Measurements from ENCODE around the gene RNMT.
"Not testable (repeated sequence)": the region's sequence is repeated elsewhere in the genome, so short reads cannot be mapped to it uniquely, and the experiment has no call there.

The RNMT gene

GRCh38 chr18:13712400-13713131, 13.9 kb upstream of the RNMT start:
- DNase-seq (ENCODE audit: low read depth in 1 of 2, low spot score in 1 of 2) = no peak
- TF ChIP-seq JUND (IDR thresholded peaks at IDR 0.05; ENCODE audit: low read depth) = no peak
- in situ Hi-C loops (cut with HindIII; ENCODE audit: low pct_unique_long_range_greater_than_20kb, low sequenced_read_pairs) = no loop called here

GRCh38 chr18:13713455-13714055, 12.9 kb upstream of the RNMT start:
- TF ChIP-seq JUND (IDR thresholded peaks at IDR 0.05; ENCODE audit: low read depth) = no peak
- in situ Hi-C loops (cut with HindIII; ENCODE audit: low pct_unique_long_range_greater_than_20kb, low sequenced_read_pairs) = no loop called here
- no peak for DNase-seq (ENCODE audit: low read depth in 1 of 2, low spot score in 1 of 2)

- in situ Hi-C loops (cut with HindIII; ENCODE audit: low pct_unique_long_range_greater_than_20kb, low sequenced_read_pairs) = no loop called here
- no peak for DNase-seq (ENCODE audit: low read depth in 1 of 2, low spot score in 1 of 2)
- TF ChIP-seq JUND (IDR thresholded peaks at IDR 0.05; ENCODE audit: low read depth) = no peak
These were observed 11.1 kb upstream of the RNMT start for GRCh38 chr18:13715330-13715729.

- TF ChIP-seq JUND (IDR thresholded peaks at IDR 0.05; ENCODE audit: low read depth) = no peak
- DNase-seq (ENCODE audit: low read depth in 1 of 2, low spot score in 1 of 2) = no peak
These were observed 9.6 kb upstream of the RNMT start for GRCh38 chr18:13716916-13717315.

GRCh38 chr18:13720123-13720522, 6.3 kb upstream of the RNMT start:
- TF ChIP-seq JUND (IDR thresholded peaks at IDR 0.05; ENCODE audit: low read depth) = no peak
- in situ Hi-C loops (cut with HindIII; ENCODE audit: low pct_unique_long_range_greater_than_20kb, low sequenced_read_pairs) = no loop called here
- DNase-seq (ENCODE audit: low read depth in 1 of 2, low spot score in 1 of 2) = no peak

More at GRCh38 chr18:13716916-13717315, 9.6 kb upstream of the RNMT start:
- in situ Hi-C loops (cut with HindIII; ENCODE audit: low pct_unique_long_range_greater_than_20kb, low sequenced_read_pairs) = no loop called here

- TF ChIP-seq JUND (IDR thresholded peaks at IDR 0.05; ENCODE audit: low read depth) = no peak
- in situ Hi-C loops (cut with HindIII; ENCODE audit: low pct_unique_long_range_greater_than_20kb, low sequenced_read_pairs) = no loop called here
- no peak for DNase-seq (ENCODE audit: low read depth in 1 of 2, low spot score in 1 of 2)
These were observed 5.6 kb upstream of the RNMT start for GRCh38 chr18:13720847-13721246.

GRCh38 chr18:13725566-13726231, 774 bp upstream of the RNMT start:
- no peak for DNase-seq (ENCODE audit: low read depth in 1 of 2, low spot score in 1 of 2)
- no peak for TF ChIP-seq JUND (IDR thresholded peaks at IDR 0.05; ENCODE audit: low read depth)
- in situ Hi-C loops (cut with HindIII; ENCODE audit: low pct_unique_long_range_greater_than_20kb, low sequenced_read_pairs) = no loop called here

GRCh38 chr18:13726972-13727331, 479 bp downstream of the RNMT start:
- TF ChIP-seq JUND (IDR thresholded peaks at IDR 0.05; ENCODE audit: low read depth) = no peak
- in situ Hi-C loops (cut with HindIII; ENCODE audit: low pct_unique_long_range_greater_than_20kb, low sequenced_read_pairs) = no loop called here
- peak in 1 of 2 experiments; percentile 27 for DNase-seq (ENCODE audit: low read depth in 1 of 2, low spot score in 1 of 2)

GRCh38 chr18:13730481-13730880, 4.0 kb downstream of the RNMT start:
- no peak for TF ChIP-seq JUND (IDR thresholded peaks at IDR 0.05; ENCODE audit: low read depth)
- in situ Hi-C loops (cut with HindIII; ENCODE audit: low pct_unique_long_range_greater_than_20kb, low sequenced_read_pairs) = no loop called here
- no peak for DNase-seq (ENCODE audit: low read depth in 1 of 2, low spot score in 1 of 2)

- in situ Hi-C loops (cut with HindIII; ENCODE audit: low pct_unique_long_range_greater_than_20kb, low sequenced_read_pairs) = no loop called here
- no peak for DNase-seq (ENCODE audit: low read depth in 1 of 2, low spot score in 1 of 2)
- TF ChIP-seq JUND (IDR thresholded peaks at IDR 0.05; ENCODE audit: low read depth) = no peak
These were observed 9.2 kb downstream of the RNMT start for GRCh38 chr18:13735681-13736080.

GRCh38 chr18:13745696-13746095, 19.2 kb downstream of the RNMT start:
- no peak for DNase-seq (ENCODE audit: low read depth in 1 of 2, low spot score in 1 of 2)
- in situ Hi-C loops (cut with HindIII; ENCODE audit: low pct_unique_long_range_greater_than_20kb, low sequenced_read_pairs) = no loop called here

GRCh38 chr18:13746633-13747032, 20.2 kb downstream of the RNMT start:
- DNase-seq (ENCODE audit: low read depth in 1 of 2, low spot score in 1 of 2) = no peak
- in situ Hi-C loops (cut with HindIII; ENCODE audit: low pct_unique_long_range_greater_than_20kb, low sequenced_read_pairs) = no loop called here
- no peak for TF ChIP-seq JUND (IDR thresholded peaks at IDR 0.05; ENCODE audit: low read depth)

More at GRCh38 chr18:13745696-13746095, 19.2 kb downstream of the RNMT start:
- no peak for TF ChIP-seq JUND (IDR thresholded peaks at IDR 0.05; ENCODE audit: low read depth)

GRCh38 chr18:13751599-13751998, 25.1 kb downstream of the RNMT start:
- DNase-seq (ENCODE audit: low read depth in 1 of 2, low spot score in 1 of 2); in situ Hi-C loops (cut with HindIII; ENCODE audit: low pct_unique_long_range_greater_than_20kb, low sequenced_read_pairs): not testable (repeated sequence)
